GM13977 (cell line): Measurements from ENCODE around the gene ATP8A2.

Experiments
- DNase-seq: peaks from one replicate; pipeline ENCODE4 v3.0.0; 2012; ENCODE audit warnings: low spot score
- in situ Hi-C: fragments of 300-500 bp; cut with MboI; formaldehyde crosslinking; loops from one replicate; pipeline ENCODE4 v1.12.0; 2022; ENCODE audit warnings: low sequenced_read_pairs, low pct_unique_long_range_greater_than_20kb, mixed read lengths, inconsistent platforms; ENCODE audit not compliant: unreplicated experiment
- TF ChIP-seq, protein P1 (sequence below): IDR thresholded peaks from 2 replicates; pipeline ENCODE4 v1.5.1; 2012; ENCODE audit warnings: mild to moderate bottlenecking, control low read depth; ENCODE audit not compliant: insufficient read depth; ENCODE audit errors: extremely low read depth, missing control alignments

ATP8A2 gene

DNA sequence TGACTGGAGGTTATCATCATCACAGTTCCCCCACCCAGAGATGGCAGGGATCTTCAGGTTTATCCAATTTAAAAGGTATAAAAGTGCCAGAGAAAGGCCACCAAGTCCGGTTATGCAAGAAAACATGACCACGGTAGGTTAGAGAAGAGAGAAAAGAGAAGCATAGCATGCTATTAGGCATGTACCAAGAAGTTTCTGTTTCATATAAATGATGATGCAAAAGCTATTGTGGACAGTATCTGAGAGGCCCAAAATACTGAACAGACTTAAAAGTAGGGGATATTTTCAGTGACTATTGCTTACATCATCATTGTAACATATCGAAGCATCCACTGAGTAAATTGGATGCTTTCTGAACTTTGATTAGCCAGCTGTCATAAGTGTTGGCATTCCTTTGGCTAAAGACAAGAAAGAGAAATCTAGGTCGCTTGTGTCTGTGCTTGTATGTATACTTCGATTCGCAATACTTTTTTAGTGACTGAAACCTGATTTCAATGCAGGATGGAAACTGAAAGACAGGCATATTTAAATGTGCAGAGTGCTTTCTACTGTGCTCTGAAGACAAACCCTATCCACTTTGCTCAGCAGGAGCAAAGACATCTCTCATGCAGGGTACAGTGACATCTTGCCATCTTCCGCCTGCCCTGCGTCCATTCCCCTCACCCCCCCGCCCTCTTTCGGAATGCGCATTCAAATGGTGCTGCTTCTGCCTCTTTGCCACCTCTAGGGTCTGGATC lies 499.8 kb downstream of the ATP8A2 start:
- DNase-seq, result no peak
- TF ChIP-seq, protein P1, sequence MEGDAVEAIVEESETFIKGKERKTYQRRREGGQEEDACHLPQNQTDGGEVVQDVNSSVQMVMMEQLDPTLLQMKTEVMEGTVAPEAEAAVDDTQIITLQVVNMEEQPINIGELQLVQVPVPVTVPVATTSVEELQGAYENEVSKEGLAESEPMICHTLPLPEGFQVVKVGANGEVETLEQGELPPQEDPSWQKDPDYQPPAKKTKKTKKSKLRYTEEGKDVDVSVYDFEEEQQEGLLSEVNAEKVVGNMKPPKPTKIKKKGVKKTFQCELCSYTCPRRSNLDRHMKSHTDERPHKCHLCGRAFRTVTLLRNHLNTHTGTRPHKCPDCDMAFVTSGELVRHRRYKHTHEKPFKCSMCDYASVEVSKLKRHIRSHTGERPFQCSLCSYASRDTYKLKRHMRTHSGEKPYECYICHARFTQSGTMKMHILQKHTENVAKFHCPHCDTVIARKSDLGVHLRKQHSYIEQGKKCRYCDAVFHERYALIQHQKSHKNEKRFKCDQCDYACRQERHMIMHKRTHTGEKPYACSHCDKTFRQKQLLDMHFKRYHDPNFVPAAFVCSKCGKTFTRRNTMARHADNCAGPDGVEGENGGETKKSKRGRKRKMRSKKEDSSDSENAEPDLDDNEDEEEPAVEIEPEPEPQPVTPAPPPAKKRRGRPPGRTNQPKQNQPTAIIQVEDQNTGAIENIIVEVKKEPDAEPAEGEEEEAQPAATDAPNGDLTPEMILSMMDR, result no peak
- in situ Hi-C loops, result no loop called here

DNA sequence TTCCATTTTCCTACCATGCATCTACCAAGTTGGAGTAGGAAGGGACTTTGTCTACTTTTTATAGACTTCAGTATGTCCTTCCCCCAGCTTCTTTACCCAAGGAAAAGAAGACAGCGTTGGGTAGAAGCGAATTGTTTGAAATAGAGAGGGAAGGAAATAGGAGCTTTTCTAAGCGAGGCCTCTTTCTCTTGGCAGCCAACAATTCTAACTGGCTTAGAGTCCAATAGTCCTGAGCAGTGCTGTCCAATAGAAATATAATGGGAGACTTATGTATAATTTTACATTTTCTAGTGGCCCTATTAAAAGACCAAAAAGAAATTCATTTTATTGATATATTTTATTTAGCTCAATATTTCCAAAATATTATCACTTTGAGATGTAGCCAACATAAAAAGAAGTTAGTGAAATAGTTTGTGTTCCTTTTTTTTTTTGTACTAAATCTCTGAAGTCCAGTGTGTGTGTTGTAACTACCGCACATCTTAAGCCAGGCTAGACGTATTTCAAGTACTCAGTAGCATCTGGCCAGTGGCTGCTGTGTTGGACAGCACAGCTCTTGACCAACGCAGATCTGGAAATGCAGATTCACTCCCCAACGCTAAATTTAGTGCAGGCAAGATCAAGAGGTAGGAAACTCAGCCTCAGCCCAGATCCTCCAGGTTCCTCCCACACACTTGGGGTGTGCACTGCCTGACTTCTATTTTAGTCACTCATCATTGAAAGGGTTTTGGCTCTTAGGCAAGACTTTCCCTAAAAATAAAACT lies 500.9 kb downstream of the ATP8A2 start:
- in situ Hi-C loops, result no loop called here
- TF ChIP-seq, protein P1, result no peak
- no peak for DNase-seq

DNA sequence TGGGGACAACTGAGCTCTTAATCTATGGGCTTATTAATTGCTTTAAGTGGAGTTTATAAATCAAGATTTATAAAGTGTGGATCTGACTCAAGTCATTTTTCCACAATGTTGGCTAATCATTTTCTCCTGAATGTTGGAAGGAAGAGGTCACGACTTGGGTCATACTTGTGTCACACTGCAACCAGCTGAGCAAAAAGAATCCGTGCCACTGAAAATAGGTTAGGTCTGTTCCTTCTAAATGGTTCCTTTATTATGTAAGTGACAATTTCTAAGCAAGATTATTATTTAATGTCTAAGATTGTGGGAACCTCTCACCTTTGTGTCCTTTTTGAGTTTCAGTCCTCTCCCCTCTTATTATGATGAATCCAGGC lies 501.5 kb downstream of the ATP8A2 start:
- TF ChIP-seq, protein P1, result no peak
- no peak for DNase-seq
- in situ Hi-C loops, result no loop called here

DNA sequence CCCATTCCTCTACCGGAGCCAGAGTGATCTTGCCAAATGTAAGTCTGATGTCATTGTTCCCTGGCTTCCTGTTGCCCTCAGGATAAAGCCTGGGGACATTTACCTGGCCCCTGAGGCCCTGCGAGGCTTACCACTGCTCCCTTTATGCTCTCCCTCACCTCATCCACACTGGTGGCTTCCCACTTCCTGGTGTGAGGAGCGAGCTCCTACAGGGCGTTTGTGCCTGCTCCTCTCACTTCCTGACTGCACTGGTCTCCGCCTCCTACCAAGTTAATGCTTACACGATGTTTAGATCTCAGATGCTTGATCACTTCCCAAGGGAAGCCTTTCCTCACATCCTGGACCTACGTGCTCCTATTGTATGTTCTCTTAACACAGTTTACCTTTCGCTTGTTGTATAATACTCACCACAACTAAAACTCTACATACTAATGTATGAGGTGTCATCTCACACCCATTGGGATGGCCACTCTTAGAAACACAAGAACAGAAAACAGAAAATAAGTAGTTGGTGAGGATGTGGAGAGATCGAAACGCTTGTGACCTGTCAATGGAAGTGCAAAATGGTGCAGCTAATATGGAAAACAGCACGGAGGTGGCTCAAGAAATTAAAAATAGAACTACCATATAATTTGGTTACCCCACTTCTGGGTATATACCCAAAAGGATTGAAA lies 502.4 kb downstream of the ATP8A2 start:
- in situ Hi-C loops, result no loop called here
- TF ChIP-seq, protein P1, result no peak
- DNase-seq, result no peak

DNA sequence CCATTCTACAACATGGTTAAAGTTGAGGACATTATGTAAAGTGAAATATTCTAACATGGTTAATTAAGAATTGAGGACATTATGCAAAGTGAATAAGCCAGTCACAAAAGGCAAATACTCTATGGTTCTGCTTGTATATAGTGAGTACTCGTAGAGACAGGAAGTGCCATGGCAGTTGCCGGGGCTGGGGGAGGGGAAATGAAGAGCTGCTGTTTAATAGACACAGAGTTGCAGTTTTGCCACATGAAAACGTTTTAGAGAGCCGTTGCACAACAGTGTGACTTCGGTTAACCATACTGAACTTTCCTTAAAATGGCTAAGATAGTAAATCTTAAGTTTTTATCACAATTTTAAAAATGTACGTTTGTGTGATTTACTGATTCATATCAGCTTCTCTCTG lies 503.1 kb downstream of the ATP8A2 start:
- no peak for DNase-seq
- in situ Hi-C loops, result no loop called here
- TF ChIP-seq, protein P1, result no peak

DNA sequence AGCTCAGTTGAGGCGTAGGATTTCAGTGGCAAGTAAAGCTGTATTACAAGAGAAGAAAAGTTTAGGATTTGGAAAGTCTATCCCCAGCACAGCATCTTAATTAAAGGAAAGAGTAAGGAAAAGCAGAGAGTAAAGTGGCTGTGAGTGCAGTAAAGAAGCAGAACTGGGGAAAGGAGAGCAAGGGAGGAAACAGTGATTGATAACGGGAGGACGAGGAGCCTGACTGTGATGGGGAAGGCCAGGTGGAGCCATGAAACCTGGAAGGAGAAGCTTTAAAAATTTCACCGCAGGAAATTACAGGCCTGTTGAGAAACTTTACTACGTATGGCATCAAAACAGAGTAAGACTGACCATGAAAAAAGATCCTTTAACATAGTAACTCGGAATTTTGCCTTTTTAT lies 504.5 kb downstream of the ATP8A2 start:
- DNase-seq, result no peak
- TF ChIP-seq, protein P1, result no peak
- in situ Hi-C loops, result no loop called here
